ENCODE results near the gene LYRM4.

Gene LYRM4

GRCh38 chr6:5302220-5302946 is 41.6 kb upstream of the LYRM4 start:
- no peak for TF ChIP-seq CTCF (IDR thresholded peaks at IDR 0.05; ENCODE audit: low read depth, low read length, missing control alignments)
- peak; percentile 55 for DNase-seq (ENCODE audit: low read depth)

GRCh38 chr6:5300206-5300764 is 39.5 kb upstream of the LYRM4 start:
- in situ Hi-C loops (cut with HindIII; ENCODE audit: low sequenced_read_pairs): no loop called here
- H3K4me3 ChIP-seq (ENCODE audit: low read depth, low read length): no peak overlapping the region
- no peak for DNase-seq (ENCODE audit: low read depth)
- no peak for TF ChIP-seq CTCF (IDR thresholded peaks at IDR 0.05; ENCODE audit: low read depth, low read length, missing control alignments)

More at GRCh38 chr6:5302220-5302946, 41.6 kb upstream of the LYRM4 start:
- in situ Hi-C loops (cut with HindIII; ENCODE audit: low sequenced_read_pairs): no loop called here
- H3K4me3 ChIP-seq (ENCODE audit: low read depth, low read length): no peak overlapping the region

GRCh38 chr6:5295623-5296022 is 34.9 kb upstream of the LYRM4 start:
- H3K4me3 ChIP-seq (ENCODE audit: low read depth, low read length): no peak overlapping the region
- in situ Hi-C loops (cut with HindIII; ENCODE audit: low sequenced_read_pairs): no loop called here
- no peak for TF ChIP-seq CTCF (IDR thresholded peaks at IDR 0.05; ENCODE audit: low read depth, low read length, missing control alignments)
- peak; percentile 12 for DNase-seq (ENCODE audit: low read depth)

GRCh38 chr6:5294392-5295211 is 33.9 kb upstream of the LYRM4 start:
- no peak overlapping the region for H3K4me3 ChIP-seq (ENCODE audit: low read depth, low read length)
- in situ Hi-C loops (cut with HindIII; ENCODE audit: low sequenced_read_pairs): no loop called here
- DNase-seq (ENCODE audit: low read depth): no peak
- TF ChIP-seq CTCF (IDR thresholded peaks at IDR 0.05; ENCODE audit: low read depth, low read length, missing control alignments): no peak

GRCh38 chr6:5293692-5294091 is 32.9 kb upstream of the LYRM4 start:
- no peak for DNase-seq (ENCODE audit: low read depth)
- no peak overlapping the region for H3K4me3 ChIP-seq (ENCODE audit: low read depth, low read length)
- in situ Hi-C loops (cut with HindIII; ENCODE audit: low sequenced_read_pairs): no loop called here
- no peak for TF ChIP-seq CTCF (IDR thresholded peaks at IDR 0.05; ENCODE audit: low read depth, low read length, missing control alignments)

- in situ Hi-C loops (cut with HindIII; ENCODE audit: low sequenced_read_pairs): no loop called here
- TF ChIP-seq CTCF (IDR thresholded peaks at IDR 0.05; ENCODE audit: low read depth, low read length, missing control alignments): no peak
- no peak for DNase-seq (ENCODE audit: low read depth)
- no peak overlapping the region for H3K4me3 ChIP-seq (ENCODE audit: low read depth, low read length)
Observed at GRCh38 chr6:5292154-5292553, 31.4 kb upstream of the LYRM4 start.
